GM10248 (cell line): ENCODE data around the gene KIT.

ENCODE experiments used
- CTCF ChIA-PET: fragments of 300-600 bp; sonication (Branson Sonifier 250); formaldehyde crosslinking; extraction: SDS; loops from one replicate; lab custom pipeline; 2021; ENCODE audit warnings: antibody characterized with exemption; lab: Yijun Ruan, JAX
- POLR2A ChIA-PET: fragments of 350-650 bp; sonication (Branson Sonifier 250); formaldehyde crosslinking; extraction: SDS; loops from one replicate; lab custom pipeline; 2020; ENCODE audit warnings: antibody characterized with exemption; lab: Yijun Ruan, JAX
- DNase-seq: peaks from one replicate; pipeline ENCODE4 v3.0.0; 2012; ENCODE audit errors: extremely low spot score
- CTCF ChIP-seq: IDR thresholded peaks from 2 replicates; pipeline ENCODE4 v1.5.1; 2012; ENCODE audit warnings: mild to moderate bottlenecking, low read depth; ENCODE audit errors: extremely low read depth, missing control alignments, control extremely low read depth

The KIT gene

GRCh38 chr4:54729256-54729655, 71.5 kb downstream of the KIT start:
- ChIA-PET POLR2A (no interaction called here), CTCF (no interaction called here)
- TF ChIP-seq CTCF, result no peak
- DNase-seq, result no peak

GRCh38 chr4:54730581-54730980, 72.8 kb downstream of the KIT start:
- TF ChIP-seq CTCF, result no peak
- CTCF ChIA-PET, result no interaction called here
- no peak for DNase-seq
- POLR2A ChIA-PET, result no interaction called here

- no peak for DNase-seq
- no peak for TF ChIP-seq CTCF
- ChIA-PET CTCF (no interaction called here), POLR2A (no interaction called here)
Observed at GRCh38 chr4:54731552-54731951, 73.8 kb downstream of the KIT start.

DNA sequence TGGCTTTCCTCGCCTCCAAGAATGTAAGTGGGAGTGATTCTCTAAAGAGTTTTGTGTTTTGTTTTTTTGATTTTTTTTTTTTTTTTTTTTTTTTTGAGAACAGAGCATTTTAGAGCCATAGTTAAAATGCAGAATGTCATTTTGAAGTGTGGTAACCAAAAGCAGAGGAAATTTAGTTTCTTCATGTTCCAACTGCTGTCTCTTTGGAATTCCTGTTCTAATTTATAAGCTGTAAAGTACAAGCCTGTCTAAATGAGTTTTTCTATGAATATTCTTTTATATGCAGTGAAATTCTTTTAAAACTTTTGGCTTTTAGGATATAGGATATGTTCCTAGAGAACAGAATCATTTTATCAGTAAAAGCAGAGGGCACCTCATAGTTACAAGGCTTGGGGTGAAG, 74.2 kb downstream of the KIT start:
- no peak for DNase-seq
- TF ChIP-seq CTCF, result no peak
- ChIA-PET CTCF (no interaction called here), POLR2A (no interaction called here)

- ChIA-PET POLR2A (no interaction called here), CTCF (interaction anchor here (1.0 to 1.5 kb wide), 4 partner anchors 11 to 20 kb away, joined by 3 to 4 read pairs (median 4); no protein-coding TSS in a partner anchor)
- no peak for DNase-seq
- TF ChIP-seq CTCF, result no peak
Observed at GRCh38 chr4:54737421-54737820, 79.7 kb downstream of the KIT start.

DNA sequence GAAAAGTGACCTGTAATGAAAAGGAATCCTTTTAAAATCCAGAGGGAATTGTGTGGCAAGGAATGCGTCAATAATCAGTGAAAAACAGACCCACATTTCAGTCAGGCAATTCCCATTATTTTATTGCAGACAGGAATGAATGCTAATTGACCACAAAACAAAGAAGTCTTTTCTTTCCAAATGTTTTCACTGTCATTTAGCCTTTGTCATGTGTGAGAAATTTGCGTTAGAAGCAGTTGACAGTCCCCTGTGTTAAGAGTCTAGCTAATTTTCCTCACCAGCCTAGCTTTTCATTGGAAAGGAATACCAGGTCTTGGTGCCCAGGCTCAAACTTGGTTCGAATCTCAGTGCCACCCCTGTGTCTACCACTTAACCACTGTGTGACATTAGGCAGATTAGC, 83.4 kb downstream of the KIT start:
- DNase-seq, result no peak
- ChIA-PET POLR2A (interaction anchor here (0.6 kb wide), 1 partner anchor 783 kb away, joined by 4 read pairs; no protein-coding TSS in a partner anchor), CTCF (no interaction called here)
- no peak for TF ChIP-seq CTCF

DNA sequence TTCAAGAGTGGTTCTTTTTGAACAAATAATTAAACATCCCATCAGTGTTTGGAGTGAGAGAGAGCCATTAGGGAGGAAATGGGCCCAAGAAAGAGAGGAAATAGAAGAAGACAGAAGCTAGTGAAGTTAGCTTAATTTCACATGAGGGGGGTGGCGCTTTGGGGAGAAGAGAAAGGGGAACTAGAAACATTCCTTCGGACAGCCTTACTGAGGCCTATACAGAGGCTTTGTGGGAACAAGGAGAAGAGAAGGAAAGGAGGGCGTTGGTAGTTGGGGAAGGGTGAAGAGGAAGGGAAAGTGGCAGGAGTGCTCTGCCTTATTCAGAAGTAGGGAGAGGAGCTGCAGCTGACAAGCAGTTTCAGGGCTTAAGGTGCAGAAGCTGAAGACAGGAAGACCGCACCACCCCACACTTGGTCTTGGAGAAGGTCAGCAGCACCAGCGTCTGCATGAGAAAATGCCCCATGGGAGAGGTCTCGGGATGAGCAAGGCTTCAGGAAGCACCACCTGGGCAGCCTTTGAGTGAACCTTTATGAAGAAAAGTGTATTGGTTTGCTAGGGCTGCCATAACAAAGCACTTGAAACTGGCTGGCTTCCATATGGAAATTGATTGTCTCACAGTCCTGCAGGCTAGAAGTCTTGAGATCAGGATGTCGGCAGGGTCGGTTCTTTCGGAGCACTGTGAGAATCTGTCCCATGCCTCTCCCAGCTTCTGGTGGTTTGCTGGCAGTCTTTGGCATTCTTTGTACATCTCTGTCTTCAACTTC, 85.1 kb downstream of the KIT start:
- POLR2A ChIA-PET, result no interaction called here
- DNase-seq, result no peak
- TF ChIP-seq CTCF, result no peak
- CTCF ChIA-PET, result interaction anchor here (0.8 to 1.2 kb wide), 2 partner anchors 9 to 25 kb away, joined by 3 to 4 read pairs; no protein-coding TSS in a partner anchor
